GM19397 (cell line): ENCODE data around the gene ADCY9.
"Not testable (repeated sequence)": the region's sequence is repeated elsewhere in the genome, so short reads cannot be mapped to it uniquely, and the experiment has no call there.

Experiments used
- ATAC-seq: cut with Tn5 transposase; IDR thresholded peaks from one replicate; pipeline ENCODE4 v1.9.1; 2021; ENCODE audit warnings: mild to moderate bottlenecking, moderate library complexity; ENCODE audit not compliant: unreplicated experiment

ADCY9 gene

DNA sequence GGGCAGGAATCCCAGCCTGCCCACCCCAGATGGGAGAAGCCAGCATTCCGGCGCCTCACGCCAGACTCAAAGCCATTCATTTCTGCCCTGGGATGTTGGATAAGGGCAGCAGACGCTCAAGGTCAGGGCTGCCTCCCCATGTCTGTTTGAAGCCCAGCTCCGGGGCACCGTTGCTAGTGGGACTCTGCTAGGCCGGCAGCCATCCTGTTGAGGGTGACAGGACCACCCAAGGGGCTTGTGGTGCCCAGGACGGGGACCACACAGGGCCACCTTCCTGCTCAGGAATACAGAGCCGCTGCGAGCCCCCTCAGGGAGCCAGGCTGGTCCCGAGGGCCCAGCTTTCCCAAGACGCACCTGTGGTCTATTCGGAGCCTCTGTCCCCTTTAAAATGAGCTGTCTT, 134.0 kb downstream of the ADCY9 start:
- no peak for ATAC-seq

DNA sequence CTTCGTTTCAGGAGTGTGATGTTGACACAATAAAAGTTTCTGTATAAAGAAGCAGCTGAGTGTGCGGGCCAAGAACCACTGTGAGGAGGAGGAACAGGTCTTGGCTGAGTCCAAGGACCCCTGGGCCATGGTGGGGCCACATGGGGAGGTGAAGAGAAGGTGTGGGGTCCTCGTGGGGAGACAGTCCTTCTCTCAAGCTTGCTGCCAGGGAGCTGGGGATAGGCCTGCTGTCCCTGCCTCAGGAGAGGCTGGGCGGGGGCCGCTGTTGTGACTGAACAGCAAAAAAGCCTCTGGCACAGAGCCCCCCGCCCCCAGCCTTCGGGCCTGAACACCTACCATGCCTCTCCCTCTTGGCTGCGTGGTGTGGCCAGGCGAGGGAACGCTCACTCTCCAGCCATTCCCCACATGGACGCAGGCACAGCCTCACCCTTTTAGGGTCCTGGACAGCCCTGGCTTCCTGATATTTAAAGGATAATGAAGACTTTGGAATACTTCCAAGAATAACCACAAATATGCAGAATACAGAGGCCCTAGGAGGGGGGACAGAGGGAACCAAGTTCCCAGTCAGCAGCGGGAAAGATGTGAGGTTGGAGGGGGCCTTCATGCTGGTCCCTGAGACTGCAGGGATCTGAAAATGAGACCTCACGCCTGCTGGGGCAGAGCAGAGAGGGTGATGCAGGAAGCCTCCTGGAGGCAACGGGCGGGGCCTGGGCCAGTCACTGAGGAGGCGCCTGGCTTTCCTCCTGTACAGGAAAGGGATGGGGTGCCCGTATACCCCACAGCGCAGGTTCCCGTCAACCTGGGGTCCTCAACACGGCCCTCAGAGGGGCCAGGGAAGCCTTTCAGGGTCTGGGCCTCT, 135.8 kb downstream of the ADCY9 start:
- no peak for ATAC-seq

DNA sequence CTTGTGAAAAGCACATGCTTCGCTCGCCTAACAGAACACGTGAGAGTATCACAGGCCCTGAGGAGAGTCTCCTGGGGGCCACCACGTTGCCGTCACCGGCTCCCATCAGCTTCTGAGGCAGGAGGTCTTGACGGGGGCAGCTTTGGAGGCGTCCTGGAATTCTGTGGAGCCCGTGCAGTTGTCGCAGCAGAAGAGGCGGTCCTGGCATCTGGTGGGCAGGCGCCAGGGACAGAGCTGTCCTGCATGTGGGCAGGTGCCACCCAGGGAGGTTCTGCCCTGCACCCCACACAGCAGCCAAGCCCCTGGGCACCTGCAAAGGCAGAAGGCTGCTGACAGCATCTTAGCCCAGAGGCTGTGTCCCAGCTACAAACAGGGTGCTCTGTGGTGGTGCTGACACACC, 136.7 kb downstream of the ADCY9 start:
- ATAC-seq = no peak

DNA sequence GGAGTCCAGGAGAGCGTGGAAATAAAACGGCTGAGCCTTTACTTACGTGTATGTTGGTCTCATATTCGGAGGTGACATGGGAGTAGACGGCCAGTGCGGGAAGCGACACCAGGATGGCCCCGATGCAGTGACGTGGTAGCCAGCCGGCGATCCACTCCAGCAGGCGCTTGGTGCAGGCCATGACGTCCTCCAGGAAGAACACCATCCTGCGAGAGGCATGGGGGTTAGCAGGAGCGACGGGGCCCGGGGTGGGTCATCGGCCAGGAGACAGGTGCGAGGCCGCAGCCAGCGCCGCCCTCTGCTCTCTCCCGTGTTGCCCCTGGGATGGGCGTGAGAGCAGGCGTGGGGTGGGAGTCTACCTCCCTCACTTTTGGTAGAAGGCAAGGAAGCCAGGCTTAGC, 137.2 kb downstream of the ADCY9 start:
- ATAC-seq = no peak

DNA sequence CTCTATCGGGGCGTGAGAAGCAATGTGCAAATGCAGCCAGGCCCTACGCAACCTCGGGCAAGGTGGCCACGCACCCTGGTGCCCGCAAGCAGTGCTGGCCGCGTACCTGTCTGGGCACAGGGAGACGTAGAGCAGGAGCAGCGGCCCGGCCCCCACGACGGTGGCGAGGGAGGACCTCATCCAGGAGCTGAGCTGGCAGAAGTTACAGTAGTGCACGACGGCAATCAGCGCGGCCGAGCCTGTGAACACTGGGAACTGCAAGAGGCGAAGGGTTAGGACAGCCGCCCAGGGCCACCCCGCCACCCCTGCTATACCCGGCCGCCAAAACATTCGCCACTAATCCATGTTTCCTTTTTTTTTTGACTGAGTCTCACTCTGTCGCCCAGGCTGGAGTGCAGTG, 138.9 kb downstream of the ADCY9 start:
- no peak for ATAC-seq

DNA sequence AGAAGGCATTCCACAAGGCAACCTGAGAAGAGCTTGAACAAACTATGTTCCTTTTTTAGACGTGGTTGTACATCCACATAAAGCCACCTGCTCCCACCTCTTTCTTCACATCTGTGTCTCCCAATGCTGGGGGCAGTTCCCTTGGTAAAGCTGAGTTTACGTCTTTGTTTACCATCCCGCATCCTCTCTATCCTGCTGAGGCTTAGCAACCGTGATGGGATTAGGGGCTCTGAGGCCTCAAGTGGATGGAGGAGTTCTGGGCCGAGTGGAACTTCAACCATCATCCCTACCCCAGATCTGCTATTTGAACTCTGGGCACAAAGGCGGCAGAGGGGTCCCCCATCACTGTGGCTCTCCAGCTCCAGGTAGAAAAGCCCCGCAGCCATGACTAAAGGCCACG, 141.5 kb downstream of the ADCY9 start:
- ATAC-seq = no peak

DNA sequence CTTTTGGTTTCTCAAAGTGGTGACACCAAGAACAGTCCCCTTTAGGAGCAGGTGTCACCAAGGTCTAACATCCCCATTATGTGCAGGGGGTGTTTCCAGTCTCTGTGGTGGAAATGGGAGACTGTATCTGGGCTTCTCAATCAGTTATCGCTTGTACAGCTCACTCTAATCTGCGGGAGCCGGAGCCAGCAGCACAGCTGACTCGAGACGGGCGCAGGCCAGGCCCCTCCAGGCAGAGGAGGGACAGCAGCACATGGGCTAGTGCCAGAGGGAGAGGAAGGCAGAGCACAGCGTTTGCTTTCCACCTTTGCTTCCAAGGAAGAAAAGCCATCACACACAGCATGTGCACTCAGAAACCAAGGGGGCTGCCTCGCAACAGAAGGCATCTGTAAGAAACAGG, 144.5 kb downstream of the ADCY9 start:
- ATAC-seq = no peak

DNA sequence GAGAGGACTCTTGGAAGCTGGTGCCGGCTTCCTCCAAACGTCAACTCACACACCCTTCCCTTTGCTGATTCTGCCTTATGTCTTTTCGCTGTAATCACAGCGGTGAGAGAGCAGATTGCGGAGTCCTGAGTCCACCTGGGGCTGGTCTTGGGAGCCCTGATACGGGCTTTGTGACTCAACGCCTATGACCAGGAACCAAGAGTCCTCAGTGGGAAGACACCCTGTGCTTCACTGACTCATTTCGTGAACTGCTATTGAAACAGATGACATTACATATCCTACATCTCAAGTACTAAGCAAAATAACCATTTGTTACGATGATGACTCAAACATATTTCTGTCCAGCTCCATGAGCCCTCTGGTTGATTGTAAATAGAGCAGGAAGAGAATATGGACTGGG, 145.0 kb downstream of the ADCY9 start:
- no peak for ATAC-seq

DNA sequence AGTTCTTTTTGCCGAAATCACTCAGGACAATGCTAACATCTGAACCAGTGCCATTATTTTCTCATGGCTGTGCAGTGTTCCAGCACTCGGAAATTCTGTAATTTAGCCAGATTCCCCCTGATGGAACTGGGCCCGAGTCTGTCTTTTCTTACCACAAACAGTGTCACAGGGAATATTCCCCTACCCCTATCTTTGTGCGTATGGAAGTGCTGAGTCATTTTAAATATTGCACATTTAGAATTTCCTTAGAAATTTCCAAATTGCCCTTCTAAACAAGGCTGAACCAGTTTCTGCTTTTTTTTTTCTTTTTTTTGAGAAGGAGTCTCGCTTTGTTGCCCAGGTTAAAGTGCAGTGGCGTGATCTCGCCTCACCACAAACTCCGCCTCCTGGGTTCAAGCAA, 147.7 kb downstream of the ADCY9 start:
- ATAC-seq = no peak

DNA sequence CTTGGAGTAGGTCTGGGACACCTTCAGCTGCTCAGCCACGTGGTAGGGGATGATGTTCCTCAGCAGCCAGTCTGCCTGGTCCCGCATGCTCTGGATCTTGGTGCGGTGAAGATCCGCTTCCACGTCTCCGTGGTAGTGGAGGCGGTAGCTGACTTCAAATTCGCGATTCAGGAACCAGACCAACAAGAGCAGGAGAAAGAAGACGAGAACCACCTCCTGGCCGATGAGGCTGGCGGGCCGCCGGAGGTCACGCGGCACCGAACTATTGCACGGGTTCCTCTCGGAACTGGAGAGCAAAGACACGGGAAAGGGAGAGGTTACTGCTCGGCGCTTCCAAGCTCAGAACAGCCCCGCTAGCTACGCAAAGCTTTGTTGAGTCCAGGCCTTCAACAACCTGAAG, 149.6 kb downstream of the ADCY9 start:
- ATAC-seq = no peak

DNA sequence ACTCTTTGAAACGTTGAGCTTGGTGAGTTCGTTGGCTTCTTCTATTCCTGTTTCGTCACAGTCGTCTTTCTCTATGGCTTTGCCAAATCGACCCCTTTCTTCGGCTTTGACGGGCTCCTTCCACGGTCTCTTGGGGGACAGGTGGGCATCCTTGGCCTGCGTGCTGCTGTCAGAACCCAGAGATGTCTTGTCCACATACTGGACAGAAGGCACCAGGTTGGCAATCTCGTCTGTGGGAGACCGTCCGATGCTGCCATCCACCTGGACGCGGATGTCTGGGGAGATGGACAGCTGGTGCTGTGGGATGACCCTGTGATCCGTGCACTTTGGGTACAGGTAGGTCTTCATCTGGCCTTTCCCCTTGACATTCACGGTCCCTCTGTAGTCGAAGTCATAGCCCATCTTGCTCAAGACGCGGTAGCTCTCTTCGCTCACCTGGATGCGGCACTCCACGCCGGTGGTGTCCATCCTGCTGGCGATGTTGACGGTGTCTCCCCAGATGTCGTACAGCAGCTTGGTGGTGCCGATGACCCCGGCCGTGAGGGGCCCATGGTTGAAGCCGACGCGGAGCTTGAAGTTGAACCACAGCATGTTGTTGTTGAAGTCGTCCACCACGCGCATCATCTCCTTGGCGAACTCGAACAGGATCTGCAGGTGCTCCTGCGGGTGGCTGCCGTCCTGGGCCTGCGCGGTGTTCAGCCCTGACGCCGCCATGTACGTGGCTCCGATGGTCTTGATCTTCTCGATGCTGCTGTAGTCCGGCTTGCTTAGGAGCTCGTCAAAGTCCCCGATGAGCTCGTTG, 150.3 kb downstream of the ADCY9 start:
- ATAC-seq = no peak

DNA sequence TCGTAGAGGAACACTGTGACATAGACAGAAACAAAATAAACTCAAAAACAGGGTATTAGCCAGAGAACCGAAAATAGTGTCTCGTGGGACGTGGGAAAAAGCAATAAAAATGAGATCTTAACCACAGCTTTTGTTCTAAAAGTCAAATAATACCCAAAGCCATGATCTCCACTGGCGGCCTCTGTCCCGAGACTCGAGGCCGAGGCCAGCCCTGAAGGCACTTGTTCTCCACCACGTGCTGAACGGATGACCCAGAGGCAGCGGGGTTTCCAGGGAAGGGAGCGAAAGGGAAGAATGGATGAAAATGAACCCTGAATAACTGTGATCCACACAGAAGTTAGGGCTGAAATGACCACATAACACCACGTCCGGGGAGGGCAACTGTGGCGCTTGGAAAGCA, 150.9 kb downstream of the ADCY9 start:
- ATAC-seq = no peak

DNA sequence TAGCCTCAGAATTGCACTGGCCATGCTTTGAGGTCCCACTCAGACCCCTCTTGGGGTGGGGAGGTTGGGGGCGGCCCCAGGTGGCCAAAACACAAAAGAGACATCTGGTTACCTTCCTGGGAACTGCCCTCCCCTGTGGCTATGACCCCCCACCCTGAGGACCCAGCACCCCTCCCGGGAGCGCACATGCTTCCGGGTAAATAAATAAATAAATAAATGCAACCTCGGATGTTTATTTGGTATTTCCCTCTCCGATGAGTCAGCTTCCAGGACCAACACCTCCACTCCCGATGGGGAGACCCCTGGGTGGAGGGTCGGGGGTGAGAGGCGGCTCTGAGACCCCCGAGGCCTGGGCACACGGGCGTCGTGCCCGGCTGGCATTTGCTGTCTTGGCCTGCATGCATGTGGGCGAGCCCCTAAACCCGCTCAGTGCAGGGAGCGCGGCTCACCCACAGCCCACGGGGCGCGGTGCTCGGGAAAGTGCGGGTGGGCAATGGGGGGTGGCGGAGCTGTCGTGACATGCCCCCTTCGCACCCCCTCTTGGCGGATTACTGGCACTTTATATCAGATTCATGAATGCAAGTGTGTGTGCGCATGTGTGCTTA, 151.5 kb downstream of the ADCY9 start:
- no peak for ATAC-seq

DNA sequence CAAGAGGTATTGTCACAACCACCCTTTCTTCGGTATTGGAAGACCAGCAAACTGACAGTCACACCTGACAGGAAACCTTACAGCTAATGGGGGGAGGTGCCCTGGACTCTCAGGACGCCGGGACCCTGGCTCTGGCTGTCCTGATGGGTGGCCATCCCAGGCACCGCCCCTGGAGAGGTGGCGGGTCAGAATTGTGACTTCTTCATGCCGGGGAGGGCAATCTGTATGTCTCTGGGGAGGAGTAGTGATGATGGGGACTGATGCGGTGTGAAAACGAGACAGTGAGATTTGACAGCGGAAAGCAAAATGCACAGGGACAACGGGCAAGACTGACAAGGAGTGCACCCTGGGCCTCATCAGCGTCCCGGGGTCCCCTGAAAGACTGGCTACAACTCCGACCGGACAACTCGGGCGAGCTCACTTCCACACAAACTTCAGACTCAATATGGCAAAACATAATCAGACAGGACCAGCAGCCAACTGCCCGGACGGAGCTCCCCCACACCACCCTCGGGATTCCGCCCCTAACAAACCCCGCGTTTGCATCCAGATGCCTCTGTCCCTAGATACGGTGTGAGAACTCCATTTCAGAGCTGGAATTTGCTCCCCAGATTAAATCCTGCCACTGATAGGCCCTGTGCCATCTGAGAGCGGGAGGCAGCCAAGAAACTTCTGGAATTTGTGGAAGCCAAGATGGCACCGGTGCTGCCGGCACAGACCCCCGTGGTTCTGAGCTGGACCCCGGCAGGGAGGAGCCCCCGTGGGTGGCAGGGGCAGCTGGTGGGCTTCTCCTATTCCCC, 152.2 kb downstream of the ADCY9 start:
- no peak for ATAC-seq

DNA sequence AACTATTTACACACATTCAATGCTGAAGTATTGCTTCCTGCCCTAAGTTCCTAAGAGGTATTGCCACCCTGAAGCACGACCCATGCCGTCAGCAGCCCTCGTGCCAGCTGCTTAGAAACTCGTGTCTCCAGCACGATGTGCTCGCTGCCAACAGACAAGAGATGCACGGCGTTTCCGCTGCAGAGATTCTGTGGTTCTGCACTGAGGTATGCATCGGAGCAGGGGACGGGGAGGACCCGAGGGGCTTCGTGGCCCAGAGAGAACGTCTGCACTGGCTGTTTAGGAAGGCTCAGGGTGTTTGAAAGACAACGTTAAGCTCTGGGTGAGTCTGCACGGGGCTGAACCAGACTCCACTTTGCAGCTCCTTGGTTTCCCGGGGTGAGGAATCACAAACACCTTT, 153.0 kb downstream of the ADCY9 start:
- ATAC-seq = no peak

DNA sequence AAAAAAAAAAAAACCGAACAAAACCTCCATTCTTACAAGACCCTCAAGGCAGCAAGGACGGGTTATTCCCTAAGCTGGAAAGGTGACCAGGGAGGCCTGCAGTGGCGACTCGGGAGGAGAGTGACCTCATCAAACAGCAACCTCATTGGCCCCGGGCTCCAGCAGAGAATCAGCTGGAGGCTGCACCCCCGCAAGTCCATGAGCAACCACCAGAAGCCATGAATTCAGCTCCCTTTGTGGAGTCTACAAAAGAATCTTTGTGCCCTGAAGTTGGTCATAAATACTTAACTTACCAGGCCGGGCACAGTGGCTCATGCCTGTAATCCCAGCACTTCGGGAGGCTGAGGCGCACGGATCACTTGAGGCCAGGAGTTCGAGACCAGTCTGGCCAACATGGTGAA, 154.8 kb downstream of the ADCY9 start:
- no peak for ATAC-seq

DNA sequence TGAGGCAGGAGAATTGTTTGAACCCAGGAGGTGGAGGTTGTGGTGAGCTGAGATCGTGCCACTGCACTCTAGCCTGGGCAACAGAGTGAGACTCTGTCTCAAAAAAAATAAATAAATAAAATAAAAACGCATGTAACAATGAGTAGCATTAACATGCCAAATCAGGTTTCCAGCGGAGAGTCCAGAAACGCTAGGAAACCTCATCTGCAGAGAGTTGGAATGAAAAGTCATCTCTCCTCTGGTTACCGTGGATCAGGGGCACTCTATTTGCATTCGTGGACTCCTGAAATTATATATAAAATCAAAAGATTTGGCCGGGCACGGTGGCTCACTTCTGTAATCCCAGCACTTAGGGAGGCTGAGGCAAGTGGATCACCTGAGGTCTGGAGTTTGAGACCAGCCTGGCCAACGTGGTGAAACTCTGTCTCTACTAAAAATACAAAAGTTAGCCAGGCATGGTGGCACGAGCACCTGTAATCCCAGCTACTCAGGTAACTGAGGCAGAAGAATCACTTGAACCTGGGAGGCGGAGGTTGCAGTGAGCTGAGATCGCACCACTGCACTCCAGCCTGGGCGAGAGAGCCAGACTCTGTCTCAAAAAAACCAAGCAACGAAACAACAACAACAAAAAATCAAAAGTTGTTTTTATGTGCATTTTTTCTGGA, 156.2 kb downstream of the ADCY9 start:
- not testable (repeated sequence) for ATAC-seq

DNA sequence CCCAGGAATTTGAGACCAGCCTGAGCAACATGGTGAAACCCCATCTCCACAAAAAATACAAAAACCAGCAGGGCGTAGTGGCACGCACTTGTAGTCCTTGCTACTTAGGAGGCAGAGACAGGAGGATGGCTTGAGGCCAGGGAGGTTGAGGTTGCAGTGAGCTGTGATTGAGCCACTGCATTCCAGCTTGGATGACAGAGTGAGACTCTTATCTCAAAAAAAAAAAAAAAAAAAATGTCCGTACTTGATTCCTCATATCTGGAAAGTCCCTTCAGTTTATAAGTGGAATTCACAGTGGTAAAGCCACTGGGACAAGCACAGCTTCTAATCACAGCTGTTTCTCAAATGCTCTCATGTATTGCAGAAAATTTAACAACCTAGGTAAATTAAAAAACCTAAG, 157.1 kb downstream of the ADCY9 start:
- ATAC-seq = no peak

DNA sequence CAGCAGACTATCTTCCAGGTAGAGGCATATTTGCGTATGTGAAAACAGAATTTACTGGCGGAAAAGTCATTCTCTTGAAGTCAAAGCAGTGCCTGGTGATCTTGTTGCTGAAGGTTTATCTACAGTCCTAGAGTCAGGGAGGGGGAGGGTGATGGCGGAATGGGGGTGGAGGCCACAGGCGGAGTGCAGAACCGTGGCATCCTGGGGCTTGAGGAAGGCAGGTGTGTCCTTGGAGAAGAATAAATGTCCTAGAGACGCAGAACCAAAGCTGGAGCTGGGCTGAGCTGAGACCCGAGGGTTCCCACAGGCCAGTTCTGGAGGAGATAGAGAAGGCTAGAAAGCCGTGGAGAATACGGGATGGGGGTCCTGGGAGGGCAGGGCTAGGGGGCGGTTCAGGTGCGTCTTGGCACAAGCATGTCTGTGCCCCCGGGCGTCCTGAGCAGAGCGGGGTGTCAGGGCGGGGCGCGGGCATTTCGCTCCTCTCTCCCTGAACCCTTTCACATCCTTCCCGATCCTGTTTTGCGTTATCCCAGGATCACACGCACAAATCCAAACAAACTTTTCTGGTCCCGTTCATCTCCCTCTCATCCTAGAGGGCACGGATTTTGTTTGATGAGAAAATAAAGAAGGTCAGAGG, 158.8 kb downstream of the ADCY9 start:
- no peak for ATAC-seq

DNA sequence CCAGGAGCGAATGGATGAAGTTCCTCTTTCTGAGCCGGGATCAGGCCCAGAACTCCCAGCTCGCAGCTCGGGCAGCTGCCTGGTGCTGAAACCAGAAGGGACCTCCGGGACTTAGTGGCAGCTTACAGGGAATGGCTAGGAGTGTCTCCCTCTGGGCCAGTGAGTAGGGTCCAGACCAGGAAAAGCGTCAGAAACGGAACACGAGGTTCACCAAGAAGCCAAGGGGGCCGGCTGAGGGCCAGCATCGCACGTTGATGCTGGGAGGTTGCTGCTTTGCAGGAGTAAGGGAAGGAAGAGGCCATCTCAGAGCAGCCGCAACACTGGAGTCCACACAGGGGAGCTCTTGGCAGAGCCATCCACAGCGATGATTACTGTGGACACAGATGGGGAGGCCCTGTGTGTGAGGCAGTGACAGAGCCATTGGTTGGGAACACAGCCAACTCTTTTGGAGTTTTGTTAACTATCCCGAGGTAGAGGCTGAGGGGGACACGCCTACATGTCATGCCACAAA, 161.8 kb downstream of the ADCY9 start:
- ATAC-seq = no peak
